Measurements from ENCODE around the gene AUP1. TPM values are rescaled to one million over a fixed set of nuclear protein-coding genes. Genes with fewer than 3 reads are reported as not detected.

Gene AUP1
- total RNA-seq, 2 experiments from 2014 or later, result 90.8 to 92.7 TPM

DNA sequence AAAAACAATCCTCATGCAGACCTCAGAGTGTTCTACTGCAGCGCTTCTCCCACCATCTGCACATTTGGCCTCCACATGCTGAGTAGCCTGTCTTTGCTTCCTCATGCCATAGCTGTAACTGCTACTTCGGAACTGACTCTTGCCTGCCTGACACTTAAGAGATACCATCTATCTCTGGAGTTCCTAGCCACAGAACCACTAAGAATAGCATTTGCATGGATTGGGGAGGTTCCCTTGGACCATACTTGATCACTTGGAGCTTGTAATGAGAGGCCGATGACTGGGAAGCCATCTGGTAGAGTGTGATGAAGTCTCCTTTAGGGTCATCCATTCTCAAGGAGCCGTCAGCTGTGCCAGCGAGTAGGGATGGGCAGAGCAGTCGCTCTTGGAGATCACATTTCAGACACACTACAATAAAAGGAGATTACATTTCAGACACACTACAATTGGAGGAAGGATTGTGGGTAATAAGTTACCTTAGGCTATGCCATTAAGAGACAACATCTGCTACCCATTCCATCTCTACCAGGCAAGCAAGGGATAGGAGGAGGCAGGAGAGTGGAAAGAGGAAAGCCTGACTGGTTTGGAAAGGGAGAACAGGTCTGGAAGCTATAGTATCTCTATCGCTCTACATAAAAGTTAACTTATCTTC lies 46.8 kb upstream of the AUP1 start:
- H3K27me3 Mint-ChIP-seq, result peaks cover under 1% of the 10 kb centered on the region
- no peak for DNase-seq
- no peak for ATAC-seq
- intact Hi-C loops (cut with micrococcal nuclease), result no loop called here
- TF ChIP-seq CTCF (IDR thresholded peaks at IDR 0.05), result no peak
- H3K4me3 Mint-ChIP-seq, result no peak overlapping the region
- ChIA-PET POLR2A (interaction anchor here (1.1 kb wide), 2 partner anchors 46 to 78 kb away, joined by 3 to 4 read pairs; no protein-coding TSS in a partner anchor), CTCF (interaction anchor here (1.0 to 7.6 kb wide), 6 partner anchors 9 to 68 kb away, joined by 3 to 54 read pairs (median 3); no protein-coding TSS in a partner anchor)
- H3K27ac Mint-ChIP-seq, result no peak overlapping the region
- peaks cover 2% of the 10 kb centered on the region for H3K36me3 Mint-ChIP-seq (ENCODE audit: low read depth)
- no peaks in the 10 kb centered on the region for H3K9me3 Mint-ChIP-seq
- H3K4me1 Mint-ChIP-seq (ENCODE audit: low read depth), result peaks cover 23% of the 10 kb centered on the region

DNA sequence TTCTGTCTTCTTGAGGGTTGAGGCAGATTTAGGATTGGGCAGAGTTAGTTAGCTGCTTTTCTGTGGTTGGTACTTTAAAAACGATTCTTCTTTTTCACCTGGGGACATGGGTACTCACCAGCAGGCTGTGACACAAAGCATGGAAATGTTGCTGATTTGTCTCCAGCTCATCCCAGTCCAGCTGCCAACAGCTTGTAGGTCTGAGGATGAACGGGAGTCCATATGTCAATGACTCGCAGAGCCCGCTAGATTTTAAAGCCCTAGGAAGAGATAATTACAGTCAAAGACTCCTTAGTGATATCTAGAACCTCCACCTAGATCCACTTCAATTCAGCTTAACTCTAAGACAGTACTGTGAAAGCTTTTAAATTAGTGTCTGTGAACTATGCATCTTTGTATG lies 45.8 kb upstream of the AUP1 start:
- intact Hi-C loops (cut with micrococcal nuclease), result no loop called here
- ATAC-seq, result no peak
- peaks cover 2% of the 10 kb centered on the region for H3K36me3 Mint-ChIP-seq (ENCODE audit: low read depth)
- no peak for DNase-seq
- ChIA-PET POLR2A (interaction anchor here (0.9 to 2.3 kb wide), 2 partner anchors 8 to 13 kb away, joined by 3 to 5 read pairs; no protein-coding TSS in a partner anchor), CTCF (interaction anchor here (1.4 to 7.6 kb wide), 5 partner anchors 13 to 72 kb away, joined by 3 to 54 read pairs (median 5); no protein-coding TSS in a partner anchor)
- H3K4me1 Mint-ChIP-seq (ENCODE audit: low read depth), result peaks cover 23% of the 10 kb centered on the region
- H3K27ac Mint-ChIP-seq, result no peak overlapping the region
- H3K27me3 Mint-ChIP-seq, result no peaks in the 10 kb centered on the region
- no peaks in the 10 kb centered on the region for H3K9me3 Mint-ChIP-seq
- H3K4me3 Mint-ChIP-seq, result no peak overlapping the region
- no peak for TF ChIP-seq CTCF (IDR thresholded peaks at IDR 0.05)

DNA sequence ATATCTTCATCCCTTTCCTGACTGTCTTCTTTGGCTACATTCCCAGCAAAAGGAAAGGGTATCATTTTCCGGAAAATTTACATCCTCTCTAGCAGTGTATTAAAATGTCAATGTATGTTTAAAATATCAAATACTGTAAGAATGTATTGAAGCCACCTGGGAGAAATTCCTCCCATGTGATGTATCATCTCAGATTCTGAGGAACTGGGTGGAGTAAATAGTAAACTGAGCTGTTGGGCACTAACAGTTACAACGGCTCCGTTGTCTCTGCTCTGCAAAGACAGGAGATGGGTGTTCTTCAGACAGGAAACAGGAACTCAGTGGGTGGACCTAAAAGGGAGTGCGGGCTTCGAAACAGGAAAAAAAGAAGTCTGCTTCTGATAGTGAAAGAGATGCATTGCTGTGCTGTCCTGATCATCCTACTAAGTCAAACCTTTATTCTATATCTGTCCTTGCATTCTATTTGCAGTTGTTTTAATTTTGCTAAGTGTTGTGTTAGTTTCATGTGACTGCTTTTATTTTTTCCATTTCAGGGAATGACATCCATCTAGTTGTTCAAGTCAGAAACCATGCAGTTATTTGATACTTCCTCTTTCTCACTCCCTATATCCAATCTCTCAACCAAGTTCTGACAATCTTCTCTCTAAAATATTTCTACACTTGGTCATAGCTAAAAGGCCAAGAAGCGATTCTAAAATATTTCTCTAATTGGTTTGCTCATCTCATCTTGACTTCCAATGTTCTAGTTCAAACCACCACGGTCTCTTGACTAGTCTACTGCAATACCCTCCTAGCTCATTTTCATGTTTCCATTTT lies 44.4 kb upstream of the AUP1 start:
- no peak for TF ChIP-seq CTCF (IDR thresholded peaks at IDR 0.05)
- Mint-ChIP-seq H3K9me3 (no peaks in the 10 kb centered on the region), H3K4me1 (ENCODE audit: low read depth) (peaks cover 26% of the 10 kb centered on the region), H3K27ac (peak overlapping the region; percentile 71), H3K27me3 (no peaks in the 10 kb centered on the region), H3K36me3 (ENCODE audit: low read depth) (peaks cover 2% of the 10 kb centered on the region), H3K4me3 (peak overlapping the region; percentile 36)
- ATAC-seq (peak; percentile 69), DNase-seq (peak; percentile 35)
- ChIA-PET POLR2A (interaction anchor here (2.3 kb wide), 1 partner anchor 15 kb away, joined by 5 read pairs; no protein-coding TSS in a partner anchor), CTCF (interaction anchor here (0.7 to 7.6 kb wide), 6 partner anchors 9 to 70 kb away, joined by 3 to 54 read pairs (median 4); no protein-coding TSS in a partner anchor)
- intact Hi-C loops (cut with micrococcal nuclease), result no loop called here

DNA sequence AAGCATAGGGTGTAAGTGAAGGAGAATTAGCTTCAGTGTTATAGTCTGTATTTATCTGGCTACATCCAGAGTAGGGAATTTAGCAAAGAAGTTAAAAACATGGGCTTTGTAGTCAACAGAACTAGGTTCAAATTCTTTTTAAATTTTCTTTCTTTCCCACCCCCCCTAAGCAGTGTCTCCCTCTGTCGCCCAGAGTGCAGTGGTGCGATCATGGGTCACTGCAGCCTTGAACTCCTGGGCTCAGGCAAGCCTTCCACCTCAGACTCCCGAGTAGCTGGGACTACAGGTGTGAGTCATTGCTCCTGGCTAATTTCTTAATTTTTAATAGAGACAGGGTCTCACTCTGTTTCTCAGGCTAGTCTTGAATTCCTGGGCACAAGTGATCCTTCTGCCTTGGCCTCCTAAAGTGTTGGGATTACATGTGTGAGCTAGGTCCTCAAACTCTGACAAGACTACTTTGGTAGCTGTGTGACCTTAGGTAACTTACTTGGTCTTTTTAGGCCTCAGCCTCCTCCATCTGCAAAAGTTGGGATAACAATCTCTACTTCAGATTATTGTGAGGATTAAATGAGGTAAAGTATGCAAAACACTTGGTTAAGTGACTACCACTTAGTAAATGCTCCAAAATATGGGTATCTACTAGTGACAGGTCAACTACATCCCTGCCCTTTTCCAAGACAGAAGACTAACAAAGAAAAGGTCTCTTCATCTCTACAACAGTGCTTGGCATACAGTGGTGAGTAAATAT lies 42.8 kb upstream of the AUP1 start:
- intact Hi-C loops (cut with micrococcal nuclease), result no loop called here
- Mint-ChIP-seq H3K4me1 (ENCODE audit: low read depth) (peaks cover 33% of the 10 kb centered on the region), H3K4me3 (no peak overlapping the region), H3K27ac (no peak overlapping the region), H3K9me3 (no peaks in the 10 kb centered on the region), H3K27me3 (peaks cover 2% of the 10 kb centered on the region), H3K36me3 (ENCODE audit: low read depth) (peaks cover 2% of the 10 kb centered on the region)
- DNase-seq (no peak), ATAC-seq (no peak)
- TF ChIP-seq CTCF (IDR thresholded peaks at IDR 0.05), result no peak
- POLR2A ChIA-PET, result no interaction called here
- CTCF ChIA-PET, result interaction anchor here (1.1 to 7.6 kb wide), 3 partner anchors 11 to 89 kb away, joined by 3 to 54 read pairs (median 5); partner anchors contain the start of genes CCDC142 and TTC31

Data from activated CD8-positive, alpha-beta T cell treated with anti-CD3 and anti-CD28 coated beads for 36 hours (primary cell).